Activated CD8-positive, alpha-beta T cell treated with anti-CD3 and anti-CD28 coated beads, Interleukin-2, amount 10 ng/mL, durations not matched to agents 7 days and 5 days (primary cell): ENCODE data around the gene ANO2. TPM values are rescaled to one million over a fixed set of nuclear protein-coding genes. Genes with fewer than 3 reads are reported as not detected.
"Not testable (repeated sequence)": the region's sequence is repeated elsewhere in the genome, so short reads cannot be mapped to it uniquely, and the experiment has no call there.

Experiments used
- ATAC-seq: fragments of 150-1000 bp; cut with Tn5 transposase; one replicate; pipeline ENCODE4 v1.10.0; 2021; ENCODE audit warnings: moderate library complexity
- CTCF ChIA-PET: fragments of 350-600 bp; sonication (Branson Sonifier 250); formaldehyde crosslinking; loops from one replicate; lab custom pipeline; 2021; ENCODE audit warnings: antibody characterized with exemption; lab: Charles Lee
- POLR2A ChIA-PET: fragments of 350-600 bp; sonication (Branson Sonifier 250); formaldehyde crosslinking; loops from one replicate; lab custom pipeline; 2021; ENCODE audit warnings: antibody characterized with exemption; lab: Charles Lee
- DNase-seq: peaks from one replicate; pipeline ENCODE4 v3.0.0-alpha.2; 2020
- H3K27ac Mint-ChIP-seq: one replicate; pipeline ENCODE4 v1.8.0; 2021; ENCODE audit warnings: mild to moderate bottlenecking, mixed read lengths
- H3K27me3 Mint-ChIP-seq: one replicate; pipeline ENCODE4 v1.8.0; 2021; ENCODE audit warnings: low read depth, mixed read lengths
- H3K36me3 Mint-ChIP-seq: one replicate; pipeline ENCODE4 v1.8.0; 2021; ENCODE audit warnings: low read depth, mixed read lengths
- H3K4me1 Mint-ChIP-seq: one replicate; pipeline ENCODE4 v1.8.0; 2021; ENCODE audit warnings: low read depth, mixed read lengths
- H3K4me3 Mint-ChIP-seq: one replicate; pipeline ENCODE4 v1.8.0; 2021; ENCODE audit warnings: mild to moderate bottlenecking, mixed read lengths
- H3K9me3 Mint-ChIP-seq: one replicate; pipeline ENCODE4 v1.8.0; 2022; ENCODE audit warnings: mixed read lengths; ENCODE audit not compliant: insufficient read depth
- total RNA-seq, 2 experiments: library from RNA; stranded (reverse); gene quantifications; one replicate each; pipeline ENCODE4 v1.2.3, GENCODE V29; 2021

Gene ANO2
- total RNA-seq, 2 experiments from 2014 or later = not detected

DNA sequence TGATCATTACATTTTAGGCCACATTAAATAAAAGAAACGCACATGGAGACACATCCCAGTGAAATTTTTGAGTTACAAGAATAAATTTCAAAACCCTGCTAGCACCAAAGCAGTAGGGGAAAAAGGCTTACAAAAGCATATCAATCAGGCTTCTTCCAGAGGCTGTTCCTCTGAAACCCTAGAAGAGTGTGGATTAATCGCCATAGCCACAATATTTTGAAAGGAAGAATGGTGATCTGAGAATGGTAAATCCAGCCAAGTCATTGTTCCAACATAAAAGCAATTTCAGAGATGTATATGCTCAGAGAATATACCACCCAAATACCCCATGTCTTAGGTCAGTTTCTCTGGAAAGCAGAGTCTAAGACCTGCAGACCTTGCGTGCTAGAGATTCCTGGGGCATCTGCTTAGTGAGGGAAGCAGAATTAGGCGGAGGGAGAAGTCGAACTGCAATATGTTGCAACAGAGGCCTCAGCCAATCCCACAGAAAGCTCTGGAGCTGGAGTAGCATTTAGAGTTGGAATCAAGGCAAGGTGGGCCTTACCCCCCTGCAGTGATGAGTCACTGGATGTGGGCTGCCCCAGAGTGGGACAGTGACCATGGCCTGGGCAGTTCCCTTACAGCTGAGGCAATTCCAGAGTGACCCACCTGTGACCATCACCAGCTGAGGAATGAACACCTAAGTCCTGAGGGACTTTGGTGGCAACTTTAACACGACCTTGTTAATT is 387.9 kb downstream of the ANO2 start:
- Mint-ChIP-seq H3K4me1 (no peaks in the 10 kb centered on the region), H3K36me3 (no peaks in the 10 kb centered on the region), H3K4me3 (no peak overlapping the region), H3K27me3 (no peaks in the 10 kb centered on the region), H3K9me3 (no peaks in the 10 kb centered on the region), H3K27ac (no peak overlapping the region)
- ATAC-seq = no peak
- no peak for DNase-seq
- ChIA-PET POLR2A (no interaction called here), CTCF (no interaction called here)

DNA sequence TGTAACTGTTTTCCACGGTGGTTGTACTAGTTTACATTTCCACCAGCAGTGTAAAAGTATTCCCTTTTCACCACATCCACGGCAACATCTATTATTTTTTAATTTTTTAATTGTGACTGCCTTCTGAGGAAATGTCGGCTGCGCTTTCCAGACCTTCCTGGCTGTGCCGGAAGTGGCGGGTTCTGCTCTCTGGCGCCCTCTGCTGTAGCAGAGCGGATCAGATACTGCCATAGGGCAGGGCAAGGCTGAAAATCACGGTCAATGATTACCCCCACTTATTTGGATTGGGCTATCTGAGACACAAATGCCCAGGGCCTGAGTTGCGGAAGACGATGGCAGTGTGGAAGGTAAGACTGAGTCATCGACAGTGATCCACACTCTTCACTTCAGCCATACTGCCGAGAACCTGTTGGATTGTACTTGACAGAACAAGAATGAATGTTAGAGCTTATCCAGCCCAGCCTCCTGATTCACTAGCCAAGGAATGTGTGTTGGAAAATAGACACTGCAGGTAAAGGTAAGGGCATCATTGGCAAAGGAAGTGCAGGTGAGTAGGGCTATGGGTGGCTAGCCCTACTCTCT is 388.9 kb downstream of the ANO2 start:
- no peak overlapping the region for H3K4me3 Mint-ChIP-seq
- no peaks in the 10 kb centered on the region for H3K27me3 Mint-ChIP-seq
- CTCF ChIA-PET = no interaction called here
- H3K36me3 Mint-ChIP-seq = no peaks in the 10 kb centered on the region
- H3K9me3 Mint-ChIP-seq = no peaks in the 10 kb centered on the region
- DNase-seq = no peak
- ATAC-seq = no peak
- no peaks in the 10 kb centered on the region for H3K4me1 Mint-ChIP-seq
- POLR2A ChIA-PET = no interaction called here
- no peak overlapping the region for H3K27ac Mint-ChIP-seq

DNA sequence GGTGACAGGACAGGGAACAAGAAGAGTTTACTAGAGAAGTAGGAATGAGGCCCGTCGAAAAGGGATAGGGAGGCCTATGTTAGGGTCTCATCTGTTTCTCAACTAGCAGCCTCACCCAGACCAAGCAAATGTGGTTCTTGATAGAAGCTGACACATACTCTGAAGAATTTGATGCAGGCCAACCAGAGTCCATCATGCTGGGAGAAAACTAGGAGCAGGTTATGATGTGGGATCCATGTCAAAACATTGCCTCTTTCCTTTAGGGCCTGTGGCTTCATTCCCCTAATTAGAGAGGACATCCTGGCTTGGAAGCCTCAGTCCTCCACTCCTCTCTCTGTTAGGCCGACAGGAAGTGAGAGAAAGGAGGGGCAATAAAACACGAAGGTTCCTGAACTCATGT is 390.3 kb downstream of the ANO2 start:
- CTCF ChIA-PET = no interaction called here
- Mint-ChIP-seq H3K27me3 (peaks cover 3% of the 10 kb centered on the region), H3K4me3 (no peak overlapping the region), H3K27ac (no peak overlapping the region), H3K9me3 (no peaks in the 10 kb centered on the region), H3K4me1 (no peaks in the 10 kb centered on the region), H3K36me3 (no peaks in the 10 kb centered on the region)
- POLR2A ChIA-PET = no interaction called here
- DNase-seq (no peak), ATAC-seq (no peak)

DNA sequence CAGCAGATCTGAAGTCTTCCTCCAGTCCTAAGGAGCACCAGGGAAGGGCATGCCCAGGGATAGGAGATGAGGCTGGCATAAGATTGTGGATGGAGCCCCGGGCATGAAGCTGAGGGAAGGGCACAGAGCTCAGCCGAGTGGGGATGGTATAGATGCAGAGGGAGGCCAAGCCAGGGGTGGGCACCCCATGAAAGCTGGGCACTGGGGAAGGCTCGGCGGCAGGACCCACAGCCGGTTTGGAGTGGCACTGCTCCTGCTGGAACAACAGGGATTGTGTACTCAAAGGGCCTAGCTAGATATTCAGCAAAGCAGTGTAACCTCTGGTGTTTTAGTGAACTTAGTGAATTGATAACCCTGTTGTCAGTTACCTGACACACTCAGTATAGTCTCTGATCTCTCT is 396.0 kb downstream of the ANO2 start:
- Mint-ChIP-seq H3K27me3 (peaks cover 3% of the 10 kb centered on the region), H3K4me3 (no peak overlapping the region), H3K27ac (no peak overlapping the region), H3K36me3 (no peaks in the 10 kb centered on the region), H3K4me1 (no peaks in the 10 kb centered on the region), H3K9me3 (no peaks in the 10 kb centered on the region)
- POLR2A ChIA-PET = no interaction called here
- CTCF ChIA-PET = no interaction called here
- DNase-seq = no peak
- ATAC-seq = no peak

DNA sequence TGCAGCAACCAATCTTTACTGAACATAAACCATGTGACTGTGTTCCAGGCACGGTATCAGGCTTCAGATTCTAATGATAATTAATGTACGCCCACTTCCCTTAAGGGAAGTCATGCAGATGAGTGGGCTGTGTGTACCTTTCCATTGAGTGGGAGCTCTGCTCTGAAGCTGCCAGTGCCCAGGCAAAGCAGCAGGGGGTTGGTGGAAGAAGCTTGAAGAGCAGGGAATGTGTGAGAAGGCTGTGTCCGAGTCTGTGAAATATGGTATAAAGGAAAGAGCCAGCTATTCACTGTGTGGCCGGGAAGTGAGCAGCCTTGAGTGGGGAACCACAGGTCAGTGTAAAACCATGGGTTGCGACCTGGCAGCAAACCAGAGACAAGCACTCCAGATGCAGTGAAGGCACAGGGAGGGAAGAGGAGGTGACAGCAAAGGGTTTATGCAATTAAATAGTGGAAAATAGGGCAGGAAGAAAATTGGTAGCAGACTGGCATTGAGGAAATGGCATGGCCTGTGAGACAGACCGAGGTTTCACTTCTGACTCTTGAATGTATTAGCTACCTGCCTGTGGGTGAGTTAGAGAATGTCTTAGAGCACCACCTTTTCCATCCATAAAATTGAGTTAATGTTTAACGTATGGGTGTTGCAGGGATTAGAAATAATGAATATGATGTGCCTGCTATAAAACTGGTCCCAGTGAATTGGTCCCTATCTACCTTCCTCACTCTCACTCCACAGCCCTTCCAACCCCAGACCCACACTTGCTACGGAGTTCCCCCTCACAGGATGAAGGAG is 396.7 kb downstream of the ANO2 start:
- ChIA-PET CTCF (no interaction called here), POLR2A (no interaction called here)
- DNase-seq (no peak), ATAC-seq (no peak)
- no peaks in the 10 kb centered on the region for H3K4me1 Mint-ChIP-seq
- peaks cover 5% of the 10 kb centered on the region for H3K27me3 Mint-ChIP-seq
- no peaks in the 10 kb centered on the region for H3K36me3 Mint-ChIP-seq
- H3K4me3 Mint-ChIP-seq = no peak overlapping the region
- H3K27ac Mint-ChIP-seq = no peak overlapping the region
- H3K9me3 Mint-ChIP-seq = peaks cover 3% of the 10 kb centered on the region

DNA sequence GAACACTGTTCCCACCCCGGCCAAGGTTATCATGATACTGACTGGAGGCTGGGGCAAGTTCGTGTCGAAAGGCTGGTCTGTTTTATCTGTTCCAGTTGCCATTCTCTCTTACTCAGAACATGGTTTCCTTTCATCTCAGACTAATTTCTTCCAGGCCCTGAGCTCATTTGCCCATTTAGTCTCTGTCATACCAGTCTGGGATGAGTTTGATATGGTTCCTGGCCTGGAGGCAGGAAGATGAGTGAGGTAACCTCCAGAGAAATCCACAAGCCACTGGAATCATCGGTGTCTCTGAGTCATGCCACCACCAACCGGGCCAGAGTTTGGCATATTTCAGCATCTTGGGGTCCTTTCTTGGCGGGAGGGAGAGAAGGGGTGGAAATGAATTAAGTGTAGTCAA is 398.4 kb downstream of the ANO2 start:
- peaks cover 9% of the 10 kb centered on the region for H3K27me3 Mint-ChIP-seq
- no peak overlapping the region for H3K4me3 Mint-ChIP-seq
- no peak overlapping the region for H3K27ac Mint-ChIP-seq
- no peaks in the 10 kb centered on the region for H3K36me3 Mint-ChIP-seq
- no peak for DNase-seq
- ChIA-PET CTCF (no interaction called here), POLR2A (no interaction called here)
- no peak for ATAC-seq
- peaks cover 3% of the 10 kb centered on the region for H3K9me3 Mint-ChIP-seq
- H3K4me1 Mint-ChIP-seq = no peaks in the 10 kb centered on the region

DNA sequence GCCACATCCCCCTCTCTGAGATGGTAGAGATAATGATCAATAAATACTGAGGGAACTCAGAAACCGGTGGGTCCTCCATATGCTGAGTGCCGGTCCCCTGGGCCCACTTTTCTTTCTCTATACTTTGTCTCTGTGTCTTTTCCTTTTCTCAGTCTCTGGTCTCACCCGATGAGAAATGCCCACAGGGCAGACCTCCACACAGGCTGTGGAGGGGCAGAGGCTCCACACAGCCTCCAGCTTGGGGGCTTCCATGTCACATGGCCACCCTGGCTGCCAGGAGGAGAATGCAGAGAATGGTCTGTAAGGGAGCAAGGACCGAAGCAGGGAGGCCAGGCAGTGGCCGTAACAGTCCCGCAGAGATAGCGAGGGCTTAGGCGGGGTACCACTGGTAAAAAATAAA is 407.3 kb downstream of the ANO2 start:
- no peaks in the 10 kb centered on the region for H3K36me3 Mint-ChIP-seq
- DNase-seq (no peak), ATAC-seq (no peak)
- H3K4me1 Mint-ChIP-seq = no peaks in the 10 kb centered on the region
- ChIA-PET POLR2A (no interaction called here), CTCF (no interaction called here)
- no peak overlapping the region for H3K4me3 Mint-ChIP-seq
- no peaks in the 10 kb centered on the region for H3K9me3 Mint-ChIP-seq
- H3K27me3 Mint-ChIP-seq = peaks cover 6% of the 10 kb centered on the region
- H3K27ac Mint-ChIP-seq = no peak overlapping the region

DNA sequence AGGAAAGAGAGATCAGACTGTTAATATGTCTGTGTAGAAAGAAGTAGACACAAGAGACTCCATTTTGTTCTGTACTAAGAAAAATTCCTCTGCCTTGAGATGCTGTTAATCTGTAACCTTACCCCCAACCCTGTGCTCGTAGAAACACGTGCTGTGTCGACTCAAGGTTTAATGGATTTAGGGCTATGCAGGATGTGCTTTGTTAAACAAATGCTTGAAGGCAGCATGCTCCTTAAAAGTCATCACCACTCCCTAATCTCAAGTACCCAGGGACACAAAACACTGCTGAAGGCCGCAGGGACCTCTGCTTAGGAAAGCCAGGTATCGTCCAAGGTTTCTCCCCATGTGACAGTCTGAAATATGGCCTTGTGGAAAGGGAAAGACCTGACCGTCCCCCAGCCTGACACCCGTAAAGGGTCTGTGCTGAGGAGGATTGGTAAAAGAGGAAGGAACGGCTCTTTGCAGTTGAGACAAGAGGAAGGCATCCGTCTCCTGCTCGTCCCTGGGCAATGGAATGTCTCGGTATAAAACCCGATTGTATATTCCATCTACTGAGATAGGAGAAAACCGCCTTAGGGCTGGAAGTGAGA is 407.9 kb downstream of the ANO2 start:
- CTCF ChIA-PET, DNase-seq, H3K4me1 Mint-ChIP-seq, H3K4me3 Mint-ChIP-seq, POLR2A ChIA-PET, H3K27me3 Mint-ChIP-seq, H3K27ac Mint-ChIP-seq, ATAC-seq, H3K9me3 Mint-ChIP-seq, H3K36me3 Mint-ChIP-seq: not testable (repeated sequence)

DNA sequence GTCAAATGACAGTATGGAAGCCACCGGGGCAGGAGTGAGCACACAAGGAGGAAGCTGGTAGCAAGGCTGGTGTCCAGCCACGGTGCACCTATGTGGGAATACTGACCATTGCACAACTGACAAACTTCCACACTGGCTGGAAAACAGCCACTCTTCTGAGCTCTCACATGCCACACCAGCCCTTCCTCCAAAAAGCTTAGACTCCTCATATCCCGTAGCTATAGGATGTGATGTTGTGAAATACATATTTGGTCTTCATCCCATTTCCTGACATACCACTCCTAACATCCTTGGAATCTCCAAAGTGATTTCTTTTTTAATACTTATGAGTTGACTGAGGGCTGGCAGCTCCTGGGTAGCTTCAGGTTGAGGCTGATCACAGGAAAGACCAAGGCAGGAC is 409.5 kb downstream of the ANO2 start:
- Mint-ChIP-seq H3K27me3 (peaks cover 4% of the 10 kb centered on the region), H3K4me3 (no peak overlapping the region), H3K9me3 (no peaks in the 10 kb centered on the region), H3K36me3 (no peaks in the 10 kb centered on the region), H3K4me1 (no peaks in the 10 kb centered on the region), H3K27ac (no peak overlapping the region)
- ChIA-PET POLR2A (no interaction called here), CTCF (no interaction called here)
- ATAC-seq = no peak
- DNase-seq = no peak

DNA sequence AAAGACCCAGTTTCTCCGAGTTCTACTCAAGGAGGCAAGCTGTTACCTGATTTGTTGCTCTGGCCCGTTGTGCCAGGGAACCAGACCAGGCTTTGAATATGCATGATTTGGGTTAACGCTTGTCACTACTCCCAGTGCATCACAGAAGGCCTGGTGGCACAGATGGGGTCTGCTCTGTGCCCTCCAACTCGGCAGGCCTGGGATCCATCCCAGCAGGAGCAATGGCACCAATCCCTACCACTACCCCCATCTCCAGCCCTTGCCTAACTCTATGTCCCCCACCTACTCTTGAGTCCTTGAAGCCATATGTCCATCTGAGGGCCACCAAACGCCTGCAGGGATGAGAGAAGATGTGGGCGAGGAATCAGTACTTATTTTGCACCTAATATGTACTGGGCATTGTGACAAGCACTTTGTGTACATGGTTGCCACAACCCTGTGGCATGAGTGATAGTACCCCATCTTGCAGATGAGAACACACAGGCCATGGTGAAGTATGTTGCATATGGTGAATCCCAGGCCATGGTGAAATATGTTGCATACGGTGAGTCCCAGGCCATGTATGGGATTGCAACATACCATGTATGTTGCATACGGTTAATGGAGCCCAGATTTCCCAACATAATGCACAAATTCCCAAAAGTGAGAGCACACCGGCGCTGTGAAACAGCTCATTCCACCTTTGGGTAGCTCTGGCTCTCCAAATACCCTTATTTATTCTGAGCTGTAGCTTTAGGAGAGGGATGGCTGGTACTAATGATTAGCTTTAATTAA is 410.4 kb downstream of the ANO2 start:
- H3K36me3 Mint-ChIP-seq = no peaks in the 10 kb centered on the region
- H3K4me1 Mint-ChIP-seq = no peaks in the 10 kb centered on the region
- POLR2A ChIA-PET = no interaction called here
- CTCF ChIA-PET = no interaction called here
- no peak overlapping the region for H3K4me3 Mint-ChIP-seq
- peaks cover 4% of the 10 kb centered on the region for H3K27me3 Mint-ChIP-seq
- H3K9me3 Mint-ChIP-seq = no peaks in the 10 kb centered on the region
- H3K27ac Mint-ChIP-seq = no peak overlapping the region
- ATAC-seq (no peak), DNase-seq (no peak)

DNA sequence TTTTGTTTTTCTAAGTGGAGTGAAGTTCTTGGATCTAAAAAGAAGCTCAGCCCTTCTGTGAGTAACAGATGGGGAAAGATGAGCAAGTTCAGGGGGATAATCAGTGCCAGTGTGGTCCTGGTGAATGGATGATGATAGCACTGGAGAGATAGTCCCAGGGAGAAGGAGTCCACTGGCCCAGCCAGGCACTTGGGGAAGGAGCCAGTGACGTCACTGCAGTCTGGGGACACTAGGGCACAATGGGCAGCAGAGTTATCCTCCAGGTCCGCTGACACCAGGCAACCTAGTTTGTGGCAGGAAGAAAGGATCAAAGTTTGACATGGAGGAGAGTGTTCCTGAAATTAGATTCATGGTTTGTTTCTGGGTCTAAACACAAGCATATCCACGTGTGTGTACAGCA is 411.7 kb downstream of the ANO2 start:
- ChIA-PET POLR2A (interaction anchor here (0.5 kb wide), 1 partner anchor 211 kb away, joined by 3 read pairs; no protein-coding TSS in a partner anchor), CTCF (no interaction called here)
- H3K27me3 Mint-ChIP-seq = peaks cover 4% of the 10 kb centered on the region
- H3K27ac Mint-ChIP-seq = no peak overlapping the region
- H3K9me3 Mint-ChIP-seq = no peaks in the 10 kb centered on the region
- DNase-seq (no peak), ATAC-seq (no peak)
- H3K4me1 Mint-ChIP-seq = no peaks in the 10 kb centered on the region
- no peak overlapping the region for H3K4me3 Mint-ChIP-seq
- H3K36me3 Mint-ChIP-seq = no peaks in the 10 kb centered on the region
